Gastrocnemius medialis (tissue), 4 donors: ENCODE measurements around the gene RBM14. TPM values are rescaled to one million over a fixed set of nuclear protein-coding genes. Genes with fewer than 3 reads are reported as not detected.

Experiments used
- ATAC-seq, 2 donors: fragments of 150-250 bp; one replicate each; pipeline ENCODE4 v1.9.1; 2016
- DNase-seq, 2 donors: peaks; one replicate each; pipeline ENCODE4 v3.0.0-alpha.2; 2019
- H3K27ac ChIP-seq, 4 donors: fragments of 200-600 bp; sonication (generic); 1 replicate in 1 of 4; 2 replicates in 3 of 4; pipeline ENCODE4 v1.5.1; 2016 to 2018; ENCODE audit warnings: mild to moderate bottlenecking in 2 of 4, moderate library complexity in 1 of 4
- H3K27me3 ChIP-seq, 3 donors: fragments of 200-600 bp; sonication (generic) in 2 of 3; 1 replicate in 1 of 3; 2 replicates in 2 of 3; pipeline versions ENCODE4 v1.5.1 to v1.6.0; 2016 to 2019; ENCODE audit warnings: mild to moderate bottlenecking in 1 of 3, moderate library complexity in 1 of 3
- H3K36me3 ChIP-seq, 2 donors: fragments of 200-600 bp; sonication (generic) in 1 of 2; one replicate each; pipeline ENCODE4 v1.5.1; 2017 to 2018
- H3K4me1 ChIP-seq, 2 donors: fragments of 200-600 bp; sonication (generic) in 1 of 2; one replicate each; pipeline ENCODE4 v1.5.1; 2016 to 2017; ENCODE audit warnings: mild to moderate bottlenecking in 2 of 2
- H3K4me3 ChIP-seq, 4 donors: fragments of 200-600 bp; sonication (generic) in 3 of 4; 1 replicate in 1 of 4; 2 replicates in 3 of 4; pipeline ENCODE4 v1.5.1; 2016 to 2019; ENCODE audit warnings: mild to moderate bottlenecking in 2 of 4
- H3K9me3 ChIP-seq, 3 donors: fragments of 200-600 bp; sonication (generic) in 2 of 3; 1 replicate in 1 of 3; 2 replicates in 2 of 3; pipeline ENCODE4 v1.5.1; 2016 to 2019
- POLR2A ChIP-seq, 2 donors: fragments of 450-650 bp; IDR thresholded peaks; one replicate each; pipeline ENCODE4 v1.6.1; 2017; ENCODE audit warnings: antibody characterized with exemption in 2 of 2, mild to moderate bottlenecking in 2 of 2, moderate library complexity in 2 of 2
- in situ Hi-C, 4 donors: fragments of 200-750 bp; cut with MboI; loops; one replicate each; pipeline versions ENCODE4 v1.15.0 to v1.8.0; 2017; ENCODE audit warnings: low sequenced_read_pairs in 4 of 4
- intact Hi-C: fragments of 100-400 bp; cut with DNase I; formaldehyde crosslinking; loops from one replicate; pipeline ENCODE4 v1.15.1; 2023; ENCODE audit warnings: low total_unique reads
- total RNA-seq, 4 donors: library from RNA; depleted of rRNA; stranded (reverse); fragments of >200 nt; gene quantifications; one replicate each; pipeline versions ENCODE4 v1.1.0 to v1.2.3, GENCODE V29; 2016
- TF ChIP-seq, protein P1 (sequence below), 5 experiments: fragments of 450-650 bp in 3 of 5; fragments of 200-600 bp in 2 of 5; sonication (generic) in 2 of 5; IDR thresholded peaks in 4 of 5; conservative IDR thresholded peaks in 1 of 5; 1 replicate in 4 of 5; 2 replicates in 1 of 5; pipeline ENCODE4 v1.5.1; 2016 to 2019; ENCODE audit warnings: antibody characterized with exemption in 5 of 5, mild to moderate bottlenecking in 3 of 5, moderate library complexity in 3 of 5

Gene RBM14
- total RNA-seq, 4 donors from 2014 or later = 17.0 to 43.2 (median 29.4) TPM

DNA sequence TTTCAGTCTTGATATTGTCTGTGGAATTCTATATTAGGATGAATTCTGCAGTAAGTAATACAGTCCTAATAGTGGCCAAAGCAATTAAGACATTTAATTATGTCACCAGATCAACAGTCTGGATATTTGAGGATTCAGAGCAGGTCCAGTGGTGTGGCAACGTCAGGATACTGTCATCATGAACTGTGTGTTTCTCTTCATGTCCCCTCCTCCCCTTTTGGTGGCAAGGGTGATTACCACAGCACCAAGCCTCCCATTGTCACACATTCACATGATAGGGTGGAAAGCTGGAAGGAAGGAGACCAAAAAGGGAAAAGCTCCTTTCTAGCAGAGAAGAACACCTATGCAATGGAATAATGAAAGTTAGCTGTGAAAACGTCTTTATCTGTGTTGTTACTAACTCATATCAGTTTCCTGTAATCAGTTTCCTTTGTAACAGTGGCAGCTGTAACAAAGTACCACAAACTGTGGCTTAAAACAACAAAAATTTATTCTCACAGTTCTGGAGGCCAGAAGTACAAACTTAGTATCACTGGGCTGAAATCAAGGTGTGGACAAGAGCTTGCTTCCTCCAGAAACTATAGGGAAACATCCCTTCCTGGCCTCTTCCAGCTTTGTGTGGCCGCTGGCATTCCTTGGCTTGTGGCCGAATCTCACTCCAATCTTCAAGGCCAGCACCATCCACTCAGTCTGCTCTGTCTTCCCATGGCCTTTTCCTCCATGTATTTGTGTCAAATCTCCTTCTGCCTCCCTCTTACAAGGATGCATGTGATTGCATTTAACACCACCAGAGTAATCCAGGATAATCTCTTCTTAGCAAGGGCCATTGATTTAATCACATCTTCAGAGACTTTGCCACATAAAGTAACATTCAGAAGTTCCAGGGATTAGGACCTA, 6.5 kb upstream of the RBM14 start:
- in situ Hi-C loops (no loop called here), intact Hi-C loops (no loop called here)
- Histone ChIP-seq H3K36me3 (peaks cover 0 to 10% of the 10 kb centered on the region in 2 donors), H3K27me3 (no peaks in the 10 kb centered on the region), H3K4me1 (no peaks in the 10 kb centered on the region), H3K9me3 (no peaks in the 10 kb centered on the region), H3K27ac (no peak overlapping the region), H3K4me3 (no peak overlapping the region)
- ATAC-seq = no peak
- no peak for TF ChIP-seq POLR2A (IDR thresholded peaks at IDR 0.05)
- TF ChIP-seq, protein P1, sequence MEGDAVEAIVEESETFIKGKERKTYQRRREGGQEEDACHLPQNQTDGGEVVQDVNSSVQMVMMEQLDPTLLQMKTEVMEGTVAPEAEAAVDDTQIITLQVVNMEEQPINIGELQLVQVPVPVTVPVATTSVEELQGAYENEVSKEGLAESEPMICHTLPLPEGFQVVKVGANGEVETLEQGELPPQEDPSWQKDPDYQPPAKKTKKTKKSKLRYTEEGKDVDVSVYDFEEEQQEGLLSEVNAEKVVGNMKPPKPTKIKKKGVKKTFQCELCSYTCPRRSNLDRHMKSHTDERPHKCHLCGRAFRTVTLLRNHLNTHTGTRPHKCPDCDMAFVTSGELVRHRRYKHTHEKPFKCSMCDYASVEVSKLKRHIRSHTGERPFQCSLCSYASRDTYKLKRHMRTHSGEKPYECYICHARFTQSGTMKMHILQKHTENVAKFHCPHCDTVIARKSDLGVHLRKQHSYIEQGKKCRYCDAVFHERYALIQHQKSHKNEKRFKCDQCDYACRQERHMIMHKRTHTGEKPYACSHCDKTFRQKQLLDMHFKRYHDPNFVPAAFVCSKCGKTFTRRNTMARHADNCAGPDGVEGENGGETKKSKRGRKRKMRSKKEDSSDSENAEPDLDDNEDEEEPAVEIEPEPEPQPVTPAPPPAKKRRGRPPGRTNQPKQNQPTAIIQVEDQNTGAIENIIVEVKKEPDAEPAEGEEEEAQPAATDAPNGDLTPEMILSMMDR (IDR thresholded peaks at IDR 0.05 in 4 of 5, conservative IDR thresholded peaks at IDR 0.05 in 1 of 5) = no peak
- DNase-seq = no peak

DNA sequence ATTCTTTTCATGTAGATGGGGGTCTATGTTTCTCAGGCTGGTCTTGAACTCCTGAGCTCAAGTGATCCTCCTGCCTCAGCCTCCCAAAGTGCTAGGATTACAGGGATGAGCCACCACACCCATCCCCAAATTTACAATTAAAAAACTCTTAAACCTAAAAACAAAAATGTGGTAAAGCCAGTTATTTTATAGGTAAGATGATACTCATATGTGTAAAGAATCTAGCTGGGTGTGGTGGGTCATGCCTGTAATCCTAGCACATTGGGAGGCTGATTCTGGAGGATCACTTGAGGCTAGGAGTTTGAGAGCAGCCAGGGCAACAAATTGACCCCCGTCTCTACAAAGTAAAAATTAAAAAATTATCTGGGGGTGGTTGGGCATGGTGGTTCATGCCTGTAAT, 4.0 kb upstream of the RBM14 start:
- no peak for ATAC-seq
- no peak for DNase-seq
- H3K27ac ChIP-seq = no peak overlapping the region
- in situ Hi-C loops (no loop called here), intact Hi-C loops (no loop called here)
- no peak for TF ChIP-seq POLR2A (IDR thresholded peaks at IDR 0.05)
- TF ChIP-seq, protein P1 (IDR thresholded peaks at IDR 0.05 in 4 of 5, conservative IDR thresholded peaks at IDR 0.05 in 1 of 5) = no peak
- H3K36me3 ChIP-seq = no peaks in the 10 kb centered on the region
- H3K4me3 ChIP-seq = no peak overlapping the region
- H3K9me3 ChIP-seq = no peaks in the 10 kb centered on the region
- no peaks in the 10 kb centered on the region for H3K27me3 ChIP-seq
- peaks cover 3 to 5% of the 10 kb centered on the region in 2 donors for H3K4me1 ChIP-seq

DNA sequence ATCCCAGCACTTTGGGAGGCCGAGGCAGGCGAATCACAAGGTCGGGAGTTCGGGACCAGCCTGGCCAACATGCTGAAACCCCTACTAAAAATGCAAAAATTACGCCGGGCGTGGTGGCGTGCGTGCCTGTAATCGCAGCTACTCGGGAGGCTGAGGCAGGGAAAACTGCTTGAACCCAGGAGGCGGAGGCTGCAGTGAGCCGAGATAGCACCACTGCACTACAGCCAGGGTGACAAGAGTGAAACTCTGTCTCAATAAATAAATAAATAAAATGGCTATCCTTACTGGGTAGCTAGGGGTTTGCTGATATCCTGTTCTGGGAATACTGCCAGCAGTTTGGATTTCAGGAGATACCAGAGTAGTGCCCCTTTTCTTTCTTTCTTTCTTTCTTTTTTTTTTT, 2.4 kb upstream of the RBM14 start:
- Histone ChIP-seq H3K27me3 (no peaks in the 10 kb centered on the region), H3K27ac (no peak overlapping the region), H3K4me3 (no peak overlapping the region), H3K9me3 (no peaks in the 10 kb centered on the region), H3K36me3 (no peaks in the 10 kb centered on the region), H3K4me1 (peaks cover 19 to 21% of the 10 kb centered on the region in 2 donors)
- TF ChIP-seq POLR2A (IDR thresholded peaks at IDR 0.05) = no peak
- TF ChIP-seq, protein P1 (IDR thresholded peaks at IDR 0.05 in 4 of 5, conservative IDR thresholded peaks at IDR 0.05 in 1 of 5) = no peak
- DNase-seq = no peak
- in situ Hi-C loops = no loop called here
- intact Hi-C loops = no loop called here
- no peak for ATAC-seq

DNA sequence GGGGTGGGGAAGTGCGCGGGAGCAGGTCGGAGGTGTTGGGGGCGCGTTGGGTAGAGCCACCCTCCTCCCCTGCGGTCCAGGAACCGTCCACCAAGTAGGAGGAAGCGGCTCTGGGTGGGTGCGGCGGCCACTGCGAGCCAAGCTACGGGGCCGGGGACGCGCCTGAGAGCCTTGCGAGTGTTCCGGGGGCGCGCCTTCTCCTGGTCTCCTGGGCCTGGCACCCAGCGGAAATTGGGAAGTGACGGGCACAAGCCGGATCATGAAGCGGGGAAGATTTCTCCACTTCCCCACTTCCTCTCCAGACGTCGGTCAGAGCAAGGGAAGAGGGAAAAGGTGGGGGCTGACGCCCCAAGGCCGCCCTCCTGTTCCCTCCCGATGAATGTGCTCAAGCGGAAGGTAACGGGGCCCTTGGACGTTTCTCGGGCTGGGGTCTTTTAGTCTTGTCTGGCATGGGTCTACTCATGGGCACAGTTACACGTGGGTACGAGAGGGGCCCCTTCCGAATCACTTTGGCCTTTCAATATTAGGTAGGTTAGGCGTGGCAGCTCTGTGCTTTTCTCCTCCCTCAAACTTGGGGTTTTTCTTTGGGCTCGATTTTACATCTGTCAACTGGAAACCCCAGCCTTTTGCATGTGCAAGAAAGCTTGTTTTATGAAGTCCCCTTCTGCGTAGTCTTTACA, 865 bp downstream of the RBM14 start:
- Histone ChIP-seq H3K36me3 (no peaks in the 10 kb centered on the region), H3K27me3 (no peaks in the 10 kb centered on the region), H3K9me3 (no peaks in the 10 kb centered on the region), H3K4me3 (peak overlapping the region; percentile 77 to 96 (median 93)), H3K4me1 (peaks cover 42 to 50% of the 10 kb centered on the region in 2 donors), H3K27ac (peak overlapping the region; percentile 92 to 95 (median 94))
- intact Hi-C loops = loop anchor here (2.0 kb wide), 3 partner anchors 24 to 246 kb away; partner anchors contain the start of genes CCDC87, CCS and SLC29A2
- TF ChIP-seq POLR2A (IDR thresholded peaks at IDR 0.05) = no peak
- TF ChIP-seq, protein P1 (IDR thresholded peaks at IDR 0.05 in 4 of 5, conservative IDR thresholded peaks at IDR 0.05 in 1 of 5) = no peak
- ATAC-seq (peak; percentile 22 to 24), DNase-seq (peak; percentile 48 to 60)
- in situ Hi-C loops = no loop called here
